IMR-90 (cell line): ENCODE results near the gene DAPK1. TPM values are rescaled to one million over a fixed set of nuclear protein-coding genes. Genes with fewer than 3 reads are reported as not detected.
A peak's percentile ranks its signal among the peaks of the same experiment; 100 is the strongest.

Experiments used
- ATAC-seq: fragments of 200-7000 bp; cut with Tn5 transposase; 2 replicates; pipeline ENCODE4 v1.9.1; 2020; ENCODE audit warnings: low read depth, mild to moderate bottlenecking, moderate library complexity
- BruUV-seq: library from RNA; stranded (reverse); fragments of 400-500 nt; replicated peaks from 2 replicates; lab custom pipeline; 2021; lab: Mats Ljungman, UMichigan
- CTCF ChIA-PET: fragments of 300-600 bp; formaldehyde crosslinking; extraction: SDS; loops from one replicate; lab custom pipeline; 2021; ENCODE audit warnings: antibody characterized with exemption; lab: Yijun Ruan, JAX
- POLR2A ChIA-PET: fragments of 300-600 bp; sonication (Branson Sonifier 250); formaldehyde crosslinking; loops from one replicate; lab custom pipeline; 2022; ENCODE audit warnings: antibody characterized with exemption; ENCODE audit not compliant: unreplicated experiment; lab: Charles Lee
- DNase-seq: peaks from one replicate; pipeline ENCODE4 v3.0.0; 2013
- H2AFZ ChIP-seq: replicated peaks from 2 replicates; pipeline ENCODE3; 2013; ENCODE audit warnings: low read length, mild to moderate bottlenecking; ENCODE audit not compliant: poor library complexity
- H2AK5ac ChIP-seq: 2 replicates; pipeline ENCODE4 v1.6.1; 2013; ENCODE audit warnings: low read depth, low read length, inconsistent platforms
- H2AK9ac ChIP-seq: replicated peaks from 2 replicates; pipeline ENCODE3; 2013; ENCODE audit warnings: mild to moderate bottlenecking, low read depth, low read length, moderate library complexity; ENCODE audit not compliant: poor library complexity
- H2BK120ac ChIP-seq: 2 replicates; pipeline ENCODE4 v1.6.1; 2013; ENCODE audit warnings: low read depth, low read length, inconsistent platforms
- H2BK15ac ChIP-seq: 3 replicates; pipeline ENCODE4 v1.6.1; 2013; ENCODE audit warnings: low read depth, low read length, inconsistent platforms
- H2BK20ac ChIP-seq: 2 replicates; pipeline ENCODE4 v1.6.1; 2013; ENCODE audit warnings: low read depth, mild to moderate bottlenecking, inconsistent platforms, low read length, moderate library complexity
- H2BK5ac ChIP-seq: 2 replicates; pipeline ENCODE4 v1.6.1; 2013; ENCODE audit warnings: mild to moderate bottlenecking, low read depth, low read length, inconsistent platforms; ENCODE audit not compliant: poor library complexity, severe bottlenecking
- H3K14ac ChIP-seq: replicated peaks from 2 replicates; pipeline ENCODE4 v1.6.1; 2013; ENCODE audit warnings: low read depth, low read length, inconsistent platforms
- H3K18ac ChIP-seq: 2 replicates; pipeline ENCODE4 v1.6.1; 2013; ENCODE audit warnings: low read depth, low read length, control low read depth
- H3K23ac ChIP-seq: 2 replicates; pipeline ENCODE4 v1.6.1; 2013; ENCODE audit warnings: low read depth, low read length, inconsistent platforms
- H3K27ac ChIP-seq: 2 replicates; pipeline ENCODE4 v1.5.1; 2013; ENCODE audit warnings: mild to moderate bottlenecking, control low read depth, low read length; ENCODE audit not compliant: insufficient read depth
- H3K27me3 ChIP-seq: 2 replicates; pipeline ENCODE4 v1.6.1; 2013; ENCODE audit warnings: low read length; ENCODE audit not compliant: control insufficient read depth, insufficient read depth
- H3K36me3 ChIP-seq: 2 replicates; pipeline ENCODE4 v1.6.1; 2013; ENCODE audit warnings: low read length, mixed read lengths; ENCODE audit not compliant: control insufficient read depth, insufficient read depth
- H3K4ac ChIP-seq: 2 replicates; pipeline ENCODE4 v1.6.1; 2013; ENCODE audit warnings: low read depth, low read length, inconsistent platforms
- H3K4me1 ChIP-seq: 2 replicates; pipeline ENCODE4 v1.6.1; 2013; ENCODE audit warnings: low read length, mixed read lengths; ENCODE audit not compliant: control insufficient read depth, insufficient read depth
- H3K4me2 ChIP-seq: 2 replicates; pipeline ENCODE4 v1.6.1; 2013; ENCODE audit warnings: low read depth, mild to moderate bottlenecking, control low read depth, low read length, moderate library complexity
- H3K4me3 ChIP-seq: 2 replicates; pipeline ENCODE4 v1.5.1; 2013; ENCODE audit warnings: low read depth, mild to moderate bottlenecking, control low read depth, low read length, moderate library complexity; ENCODE audit not compliant: insufficient read depth
- H3K56ac ChIP-seq: 2 replicates; pipeline ENCODE4 v1.6.1; 2013; ENCODE audit warnings: low read length, inconsistent platforms; ENCODE audit not compliant: insufficient read depth; ENCODE audit errors: extremely low read depth
- H3K79me1 ChIP-seq, 2 experiments: 2 replicates each; pipeline ENCODE4 v1.6.1; 2013; ENCODE audit warnings: low read length in 2 of 2, inconsistent platforms in 1 of 2, low read depth in 1 of 2
- H3K9ac ChIP-seq: 2 replicates; pipeline ENCODE4 v1.6.1; 2013; ENCODE audit warnings: low read depth, low read length, control low read depth
- H3K9me1 ChIP-seq: 2 replicates; pipeline ENCODE4 v1.6.1; 2013; ENCODE audit warnings: low read length, inconsistent platforms; ENCODE audit not compliant: insufficient read depth
- H3K9me3 ChIP-seq: 2 replicates; pipeline ENCODE4 v1.6.1; 2013; ENCODE audit warnings: low read length; ENCODE audit not compliant: control insufficient read depth, insufficient read depth
- H4K20me1 ChIP-seq: 2 replicates; pipeline ENCODE4 v1.6.1; 2013; ENCODE audit warnings: low read length, inconsistent platforms; ENCODE audit not compliant: insufficient read depth
- H4K5ac ChIP-seq: 2 replicates; pipeline ENCODE4 v1.6.1; 2013; ENCODE audit warnings: mild to moderate bottlenecking, low read depth, low read length, control low read depth
- H4K8ac ChIP-seq, 2 experiments: 2 replicates each; pipeline ENCODE4 v1.6.1; 2013; ENCODE audit warnings: low read depth in 2 of 2, low read length in 2 of 2, control low read depth in 1 of 2, inconsistent platforms in 1 of 2
- H4K91ac ChIP-seq: 2 replicates; pipeline ENCODE4 v1.6.1; 2013; ENCODE audit warnings: low read depth, low read length, inconsistent platforms; ENCODE audit not compliant: insufficient read depth
- BHLHE40 ChIP-seq: fragments of 150-350 bp; IDR thresholded peaks from 2 replicates; pipeline ENCODE4 v1.6.1; 2016; ENCODE audit warnings: mild to moderate bottlenecking, low read depth, low read length
- CEBPB ChIP-seq: IDR thresholded peaks from 2 replicates; pipeline ENCODE4 v1.6.1; 2012; ENCODE audit warnings: low read depth, low read length, improper control_type of control experiment
- CHD1 ChIP-seq: IDR thresholded peaks from 2 replicates; pipeline ENCODE4 v1.6.1; 2012; ENCODE audit warnings: low read depth, low read length, improper control_type of control experiment
- CTCF ChIP-seq: conservative IDR thresholded peaks from 2 replicates; pipeline ENCODE4 v1.5.1; 2012; ENCODE audit warnings: mild to moderate bottlenecking, low read depth, low read length, improper control_type of control experiment
- ELK1 ChIP-seq: fragments of 150-350 bp; IDR thresholded peaks from 2 replicates; pipeline ENCODE4 v1.6.1; 2016; ENCODE audit warnings: low read depth, mild to moderate bottlenecking, low read length, moderate library complexity, borderline replicate concordance
- FOS ChIP-seq: fragments of 150-350 bp; IDR thresholded peaks from 2 replicates; pipeline ENCODE4 v1.6.1; 2016; ENCODE audit warnings: low read depth, low read length
- MAFK ChIP-seq: IDR thresholded peaks from 2 replicates; pipeline ENCODE4 v1.6.1; 2012; ENCODE audit warnings: low read depth, low read length, improper control_type of control experiment
- MAZ ChIP-seq: IDR thresholded peaks from 2 replicates; pipeline ENCODE4 v1.6.1; 2012; ENCODE audit warnings: low read depth, mild to moderate bottlenecking, low read length, improper control_type of control experiment, moderate library complexity, borderline replicate concordance
- MXI1 ChIP-seq: IDR thresholded peaks from 2 replicates; pipeline ENCODE4 v1.6.1; 2012; ENCODE audit warnings: low read depth, mild to moderate bottlenecking, low read length, moderate library complexity, borderline replicate concordance
- NFE2L2 ChIP-seq: fragments of 150-350 bp; IDR thresholded peaks from 2 replicates; pipeline ENCODE4 v1.6.1; 2016; ENCODE audit warnings: low read depth, mild to moderate bottlenecking, low read length
- POLR2A ChIP-seq: IDR thresholded peaks from 2 replicates; pipeline ENCODE4 v1.6.1; 2012; ENCODE audit warnings: mild to moderate bottlenecking, low read depth, low read length
- RAD21 ChIP-seq: IDR thresholded peaks from 2 replicates; pipeline ENCODE4 v1.6.1; 2012; ENCODE audit warnings: low read length, improper control_type of control experiment
- RCOR1 ChIP-seq: IDR thresholded peaks from 2 replicates; pipeline ENCODE4 v1.6.1; 2012; ENCODE audit warnings: mild to moderate bottlenecking, low read length, improper control_type of control experiment; ENCODE audit not compliant: insufficient replicate concordance
- RFX5 ChIP-seq: IDR thresholded peaks from 2 replicates; pipeline ENCODE4 v1.8.0; 2012; ENCODE audit warnings: low read depth, mild to moderate bottlenecking, low read length, moderate library complexity
- SMC3 ChIP-seq: fragments of 150-350 bp; IDR thresholded peaks from 2 replicates; pipeline ENCODE4 v1.6.1; 2016; ENCODE audit warnings: low read depth, mild to moderate bottlenecking, antibody characterized with exemption, low read length, moderate library complexity
- USF2 ChIP-seq: fragments of 150-350 bp; IDR thresholded peaks from 2 replicates; pipeline ENCODE4 v1.6.1; 2017; ENCODE audit warnings: mild to moderate bottlenecking, antibody characterized with exemption, low read length, low read depth
- WGBS, 2 experiments: methylation state at CpG; one replicate each; pipeline versions ENCODE4 v1.1.5 to v1.1.7; 2013; ENCODE audit warnings: missing lambda C conversion rate in 2 of 2; ENCODE audit not compliant: insufficient read length in 1 of 2; ENCODE audit errors: extremely low coverage in 2 of 2; 5-methylcytosine and 5-hydroxymethylcytosine counted together
- dilution Hi-C: fragments of 300-500 bp; cut with HindIII; formaldehyde crosslinking; loops from one replicate; pipeline ENCODE4 v1.14.3; 2018; ENCODE audit warnings: low sequenced_read_pairs; ENCODE audit not compliant: unreplicated experiment
- in situ Hi-C: fragments of 300-500 bp; cut with MboI; formaldehyde crosslinking; loops from 3 replicates; pipeline ENCODE4 v1.14.3; 2019; ENCODE audit warnings: low sequenced_read_pairs, inconsistent platforms, mixed read lengths
- intact Hi-C: fragments of 100-400 bp; cut with micrococcal nuclease; formaldehyde crosslinking; loops from 2 replicates; pipeline ENCODE4 v1.10.0; 2022
- polyA plus RNA-seq, 3 experiments: library from polyadenylated mRNA; depleted of rRNA; stranded (reverse); fragments of >200 nt; gene quantifications; 2 replicates each; pipeline ENCODE4 v1.2.3, GENCODE V29; 2012; ENCODE audit warnings: low replicate concordance in 1 of 3
- total RNA-seq: library from RNA; depleted of rRNA; stranded (reverse); fragments of >200 nt; gene quantifications from 2 replicates; pipeline ENCODE4 v1.2.3, GENCODE V29; 2012

Gene DAPK1
- total and polyA plus RNA-seq, 2 of the 4 experiments (the other 2 are of a cell fraction): under 0.01 to 0.03 TPM

- Histone ChIP-seq H2BK5ac (no peak overlapping the region), H2AK5ac (no peak overlapping the region; the same call in 1 of the 2 replicates), H3K27ac (no peak overlapping the region), H3K9me3 (no peaks in the 10 kb centered on the region), H4K91ac (no peak overlapping the region), H2BK120ac (no peak overlapping the region), H3K4ac (no peak overlapping the region), H3K4me3 (no peak overlapping the region), H4K8ac (no peak overlapping the region), H2BK20ac (no peak overlapping the region), H2AFZ (no peak overlapping the region), H3K14ac (no peak overlapping the region), H3K4me1 (peaks cover 5% of the 10 kb centered on the region), H3K79me1 (no peaks in the 10 kb centered on the region), H3K56ac (no peak overlapping the region), H3K23ac (no peak overlapping the region), H3K27me3 (peaks cover 4% of the 10 kb centered on the region; the same call in 1 of the 2 replicates), H3K18ac (peak overlapping the region; percentile 43; the same call in 1 of the 2 replicates), H4K20me1 (no peaks in the 10 kb centered on the region), H3K9me1 (no peaks in the 10 kb centered on the region), H3K36me3 (no peaks in the 10 kb centered on the region), H2BK15ac (no peak overlapping the region), H2AK9ac (no peak overlapping the region), H4K5ac (no peak overlapping the region), H3K4me2 (no peak overlapping the region), H3K9ac (no peak overlapping the region)
- ATAC-seq: no peak
- no CpG with 5 or more reads among the region's 3 CpGs for WGBS, 2 experiments
- POLR2A ChIA-PET: no interaction called here
- in situ Hi-C loops: no loop called here
- intact Hi-C loops: no loop called here
- CTCF ChIA-PET: no interaction called here
- DNase-seq: no peak
- no TSS peak for BruUV-seq
- dilution Hi-C loops: no loop called here
- no peak for TF ChIP-seq ELK1
- TF ChIP-seq MXI1: no peak
- no peak for TF ChIP-seq CTCF
- no peak for TF ChIP-seq SMC3
- no peak for TF ChIP-seq MAFK
- no peak for TF ChIP-seq RCOR1
- no peak for TF ChIP-seq RFX5
- TF ChIP-seq BHLHE40: no peak
- no peak for TF ChIP-seq FOS
- TF ChIP-seq NFE2L2: no peak
- no peak for TF ChIP-seq USF2
- no peak for TF ChIP-seq CHD1
- no peak for TF ChIP-seq CEBPB
- no peak for TF ChIP-seq POLR2A
- no peak for TF ChIP-seq MAZ
- TF ChIP-seq RAD21: no peak
Measured at GRCh38 chr9:87607859-87608258, 110.2 kb downstream of the DAPK1 start.
